ENCODE data around the gene CNDP2.

DNA sequence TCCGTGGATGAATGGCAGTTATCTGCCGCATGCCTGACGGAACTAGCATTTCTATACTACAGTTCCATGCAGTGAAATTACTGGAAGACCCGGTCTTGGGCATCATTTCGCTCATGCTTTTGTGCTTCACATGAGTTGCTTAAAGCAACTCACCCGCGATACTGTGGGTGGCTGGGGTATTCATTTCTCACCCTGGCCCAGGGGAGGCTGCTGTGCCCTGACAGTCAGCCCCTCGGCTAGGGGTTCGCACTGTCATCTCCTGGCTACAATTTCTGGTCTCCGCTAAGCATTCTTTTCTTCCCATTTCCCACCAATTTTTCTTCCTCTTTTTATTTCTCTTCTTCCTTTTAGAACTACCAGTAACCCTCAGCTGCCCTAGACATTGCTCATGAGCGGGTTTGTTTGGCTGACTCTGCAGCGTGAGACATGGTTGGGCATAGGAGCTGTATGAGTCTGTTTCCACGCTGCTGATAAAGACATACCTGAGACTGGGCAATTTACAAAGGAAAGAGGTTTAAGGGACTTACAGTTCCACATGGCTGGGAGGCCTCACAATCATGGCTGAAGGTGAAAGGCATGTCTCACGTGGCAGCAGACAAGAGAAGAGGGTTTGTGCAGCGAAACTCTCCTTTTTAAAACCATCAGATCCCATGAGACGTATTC is 16.5 kb upstream of the CNDP2 start:
- TF ChIP-seq, protein P1, sequence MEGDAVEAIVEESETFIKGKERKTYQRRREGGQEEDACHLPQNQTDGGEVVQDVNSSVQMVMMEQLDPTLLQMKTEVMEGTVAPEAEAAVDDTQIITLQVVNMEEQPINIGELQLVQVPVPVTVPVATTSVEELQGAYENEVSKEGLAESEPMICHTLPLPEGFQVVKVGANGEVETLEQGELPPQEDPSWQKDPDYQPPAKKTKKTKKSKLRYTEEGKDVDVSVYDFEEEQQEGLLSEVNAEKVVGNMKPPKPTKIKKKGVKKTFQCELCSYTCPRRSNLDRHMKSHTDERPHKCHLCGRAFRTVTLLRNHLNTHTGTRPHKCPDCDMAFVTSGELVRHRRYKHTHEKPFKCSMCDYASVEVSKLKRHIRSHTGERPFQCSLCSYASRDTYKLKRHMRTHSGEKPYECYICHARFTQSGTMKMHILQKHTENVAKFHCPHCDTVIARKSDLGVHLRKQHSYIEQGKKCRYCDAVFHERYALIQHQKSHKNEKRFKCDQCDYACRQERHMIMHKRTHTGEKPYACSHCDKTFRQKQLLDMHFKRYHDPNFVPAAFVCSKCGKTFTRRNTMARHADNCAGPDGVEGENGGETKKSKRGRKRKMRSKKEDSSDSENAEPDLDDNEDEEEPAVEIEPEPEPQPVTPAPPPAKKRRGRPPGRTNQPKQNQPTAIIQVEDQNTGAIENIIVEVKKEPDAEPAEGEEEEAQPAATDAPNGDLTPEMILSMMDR (IDR thresholded peaks at IDR 0.05; ENCODE audit: low read depth, low read length): no peak
- TF ChIP-seq, protein P2, sequence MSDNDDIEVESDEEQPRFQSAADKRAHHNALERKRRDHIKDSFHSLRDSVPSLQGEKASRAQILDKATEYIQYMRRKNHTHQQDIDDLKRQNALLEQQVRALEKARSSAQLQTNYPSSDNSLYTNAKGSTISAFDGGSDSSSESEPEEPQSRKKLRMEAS (IDR thresholded peaks at IDR 0.05; ENCODE audit: low read depth, low read length): no peak
- TF ChIP-seq MYC (IDR thresholded peaks at IDR 0.05; ENCODE audit: low read depth, low read length): no peak
